Kidney (tissue), 14 donors: Measurements from ENCODE around the gene COX17. TPM values are rescaled to one million over a fixed set of nuclear protein-coding genes. Genes with fewer than 3 reads are reported as not detected.

Source experiments
- DNase-seq, 5 donors: peaks; one replicate each; pipeline ENCODE4 v3.0.0-alpha.2; 2013 to 2020
- FAIRE-seq: peaks from 2 replicates; lab custom pipeline; 2012; peaks lifted over from hg19 to GRCh38; lab: Jason Lieb, UNC
- H3K27ac ChIP-seq, 2 donors: one replicate each; pipeline ENCODE4 v1.7.0; 2013; ENCODE audit warnings: low read depth in 2 of 2, low read length in 2 of 2, inconsistent platforms in 1 of 2
- H3K27me3 ChIP-seq: one replicate; pipeline ENCODE4 v1.7.1; 2013; ENCODE audit warnings: low read length, inconsistent platforms; ENCODE audit not compliant: control insufficient read depth, insufficient read depth
- H3K36me3 ChIP-seq, 3 donors: one replicate each; pipeline versions ENCODE4 v1.7.0 to v1.7.1; 2013; ENCODE audit warnings: low read length in 3 of 3, control low read depth in 1 of 3, inconsistent platforms in 1 of 3; ENCODE audit not compliant: insufficient read depth in 3 of 3, control insufficient read depth in 2 of 3
- H3K4me1 ChIP-seq, 3 donors: one replicate each; pipeline versions ENCODE4 v1.7.0 to v1.7.1; 2013; ENCODE audit warnings: low read length in 3 of 3, inconsistent platforms in 1 of 3, low read depth in 1 of 3; ENCODE audit not compliant: control insufficient read depth in 2 of 3, insufficient read depth in 2 of 3
- H3K4me3 ChIP-seq, 3 donors: one replicate each; pipeline versions ENCODE4 v1.7.0 to v1.8.1; 2013; ENCODE audit warnings: low read length in 3 of 3, control low read depth in 1 of 3, inconsistent platforms in 1 of 3
- H3K9ac ChIP-seq, 3 donors: one replicate each; pipeline versions ENCODE4 v1.7.0 to v1.7.1; 2013; ENCODE audit warnings: low read length in 3 of 3, control low read depth in 1 of 3, inconsistent platforms in 1 of 3
- H3K9me3 ChIP-seq, 3 donors: one replicate each; pipeline versions ENCODE4 v1.7.0 to v1.7.1; 2013; ENCODE audit warnings: low read length in 3 of 3, control low read depth in 1 of 3, inconsistent platforms in 1 of 3; ENCODE audit not compliant: control insufficient read depth in 2 of 3, insufficient read depth in 1 of 3
- CTCF ChIP-seq: IDR thresholded peaks from 3 replicates; pipeline ENCODE4 v1.5.1; 2012; ENCODE audit warnings: mild to moderate bottlenecking, moderate library complexity, borderline replicate concordance; ENCODE audit not compliant: insufficient read depth; ENCODE audit errors: extremely low read depth
- intact Hi-C: fragments of 100-400 bp; cut with DNase I; formaldehyde crosslinking; loops from one replicate; pipeline ENCODE4 v1.11.1; 2022
- polyA plus RNA-seq: library from polyadenylated mRNA; stranded (reverse); fragments of 350-450 nt; fragmentation: Illumina TruSeq; extraction: RNeasy Lipid Tissue Mini Kit (QIAGEN cat#74804); gene quantifications from one replicate; pipeline ENCODE4 v1.2.3, GENCODE V29; 2014; ENCODE audit warnings: low read depth, low replicate concordance; ENCODE audit not compliant: insufficient read depth
- total RNA-seq: library from RNA; stranded (reverse); fragmentation: NEBNext Ultra II Directional; extraction: Animal tissue kit (Norgen Biotek cat#: 25700); gene quantifications from one replicate; pipeline ENCODE4 v1.2.1, GENCODE V29; 2021
- donor health status: control.
- donor health status: control.
- donor health status: control.
- donor health status: control.
- donor health status: control.
- donor health status: DM: yes; HTN: yes; CAD: no.
- donor health status: Normal renal cell carcinoma (clear cell type).

The COX17 gene
- total and polyA plus RNA-seq, 2 donors from 2014 or later, result 46.4 to 218 TPM

- no peaks in the 10 kb centered on the region for H3K27me3 ChIP-seq
- FAIRE-seq (no peak), DNase-seq (no peak)
- peak overlapping the region in 1 of 2 donors; percentile 88 for H3K27ac ChIP-seq
- TF ChIP-seq CTCF, result no peak
- peaks cover 2 to 20% (median 4%) of the 10 kb centered on the region in 3 donors for H3K36me3 ChIP-seq
- H3K9ac ChIP-seq, result peak overlapping the region in 1 of 3 donors; percentile 81
- H3K4me1 ChIP-seq, result peaks cover 0 to 11% (median 8%) of the 10 kb centered on the region in 3 donors
- no peaks in the 10 kb centered on the region for H3K9me3 ChIP-seq
- intact Hi-C loops, result no loop called here
- H3K4me3 ChIP-seq, result peak overlapping the region in 2 of 3 donors; percentile 85 to 97
Measured at GRCh38 chr3:119675188-119675874, 1.9 kb downstream of the COX17 start.

- no peaks in the 10 kb centered on the region for H3K27me3 ChIP-seq
- DNase-seq (peak in 1 of 5 donors; percentile 74), FAIRE-seq (no peak)
- intact Hi-C loops, result no loop called here
- peaks cover 0 to 11% (median 11%) of the 10 kb centered on the region in 3 donors for H3K4me1 ChIP-seq
- H3K36me3 ChIP-seq, result peaks cover 3 to 20% (median 4%) of the 10 kb centered on the region in 3 donors
- no peak overlapping the region for H3K4me3 ChIP-seq
- H3K9ac ChIP-seq, result no peak overlapping the region
- no peak overlapping the region for H3K27ac ChIP-seq
- TF ChIP-seq CTCF, result no peak
- no peaks in the 10 kb centered on the region for H3K9me3 ChIP-seq
Measured at GRCh38 chr3:119673875-119674274, 3.3 kb downstream of the COX17 start.

DNA sequence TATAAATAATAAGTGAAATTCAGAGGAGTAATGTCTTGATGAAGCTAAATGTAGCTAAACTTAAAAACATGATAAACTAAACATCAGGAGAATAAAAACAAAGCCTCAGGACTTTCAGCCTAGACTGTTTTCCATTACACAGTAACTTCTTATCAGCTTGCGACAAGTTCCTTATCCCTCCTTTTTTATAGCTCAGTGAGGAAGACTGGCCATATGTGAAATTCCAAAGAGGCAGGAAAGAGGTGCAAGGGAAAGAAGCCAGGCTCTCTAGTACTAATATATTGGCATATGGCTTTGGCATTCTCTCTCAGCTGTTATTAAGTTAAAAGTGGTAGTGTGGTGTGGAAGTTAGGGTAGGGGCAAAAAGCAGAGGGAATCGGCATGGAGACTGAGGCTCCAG lies 4.4 kb downstream of the COX17 start:
- H3K27me3 ChIP-seq, result no peaks in the 10 kb centered on the region
- intact Hi-C loops, result no loop called here
- DNase-seq, result no peak
- H3K9me3 ChIP-seq, result no peaks in the 10 kb centered on the region
- no peak overlapping the region for H3K27ac ChIP-seq
- H3K36me3 ChIP-seq, result peaks cover 4 to 20% (median 7%) of the 10 kb centered on the region in 3 donors
- H3K9ac ChIP-seq, result no peak overlapping the region
- H3K4me1 ChIP-seq, result peaks cover 0 to 11% (median 10%) of the 10 kb centered on the region in 3 donors
- no peak overlapping the region for H3K4me3 ChIP-seq
- TF ChIP-seq CTCF, result no peak
- no peak for FAIRE-seq
